Testis (tissue), 2 donors: ENCODE measurements around the gene EXOC3L4.

Experiments used
- CTCF ChIP-seq, 3 experiments: fragments of 450-650 bp in 2 of 3; fragments of 200-600 bp in 1 of 3; sonication (generic) in 1 of 3; IDR thresholded peaks; one replicate each; pipeline ENCODE4 v1.5.1; 2016 to 2019; ENCODE audit warnings: antibody characterized with exemption in 3 of 3, mild to moderate bottlenecking in 2 of 3, moderate library complexity in 1 of 3
- POLR2A ChIP-seq: fragments of 450-650 bp; IDR thresholded peaks from one replicate; pipeline ENCODE4 v1.6.1; 2017; ENCODE audit warnings: antibody characterized with exemption, mild to moderate bottlenecking, moderate library complexity

GRCh38 chr14:103129301-103130016 lies 34.9 kb downstream of the EXOC3L4 start:
- TF ChIP-seq CTCF (IDR thresholded peaks at IDR 0.05) (no peak), POLR2A (no peak)
